Stimulated activated CD8-positive, alpha-beta memory T cell treated with anti-CD3 and anti-CD28 coated beads, Interleukin-15, amount 100 ng/mL, for 4 hours (primary cell): ENCODE measurements around the gene HHIPL1.

Source experiments
- DNase-seq, 2 donors: peaks; one replicate each; pipeline ENCODE4 v3.0.0-alpha.2; 2020; ENCODE audit warnings: low read depth in 2 of 2

The HHIPL1 gene

GRCh38 chr14:99689266-99690236 is 44.6 kb downstream of the HHIPL1 start:
- no peak for DNase-seq

- DNase-seq = no peak
Observed at GRCh38 chr14:99690636-99691035, 45.7 kb downstream of the HHIPL1 start.

GRCh38 chr14:99691111-99691885 is 46.4 kb downstream of the HHIPL1 start:
- DNase-seq = no peak

- no peak for DNase-seq
Observed at GRCh38 chr14:99693918-99694317, 49.0 kb downstream of the HHIPL1 start.

- no peak for DNase-seq
Observed at GRCh38 chr14:99696929-99697328, 52.0 kb downstream of the HHIPL1 start.

- DNase-seq = no peak
Observed at GRCh38 chr14:99698236-99698635, 53.3 kb downstream of the HHIPL1 start.

DNA sequence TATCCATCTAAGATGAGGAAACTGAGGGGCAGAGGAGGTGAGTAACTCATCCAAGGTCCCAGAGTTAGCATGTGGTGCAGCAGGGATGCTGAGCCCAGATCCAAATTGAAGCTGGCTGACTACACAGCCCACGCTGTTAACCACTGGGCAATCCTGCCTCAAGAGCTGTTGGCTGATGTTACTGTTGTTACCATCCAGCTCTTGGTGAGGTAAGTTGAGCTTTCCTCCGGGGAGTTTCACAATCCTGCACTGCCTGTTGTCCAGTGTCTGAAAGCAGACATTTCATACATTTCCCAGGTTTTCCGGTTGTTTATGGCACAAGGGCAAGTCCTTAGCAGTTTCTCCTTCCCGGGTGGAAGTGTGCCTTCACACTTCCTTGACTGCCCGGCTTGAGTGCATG is 53.7 kb downstream of the HHIPL1 start:
- no peak for DNase-seq

DNA sequence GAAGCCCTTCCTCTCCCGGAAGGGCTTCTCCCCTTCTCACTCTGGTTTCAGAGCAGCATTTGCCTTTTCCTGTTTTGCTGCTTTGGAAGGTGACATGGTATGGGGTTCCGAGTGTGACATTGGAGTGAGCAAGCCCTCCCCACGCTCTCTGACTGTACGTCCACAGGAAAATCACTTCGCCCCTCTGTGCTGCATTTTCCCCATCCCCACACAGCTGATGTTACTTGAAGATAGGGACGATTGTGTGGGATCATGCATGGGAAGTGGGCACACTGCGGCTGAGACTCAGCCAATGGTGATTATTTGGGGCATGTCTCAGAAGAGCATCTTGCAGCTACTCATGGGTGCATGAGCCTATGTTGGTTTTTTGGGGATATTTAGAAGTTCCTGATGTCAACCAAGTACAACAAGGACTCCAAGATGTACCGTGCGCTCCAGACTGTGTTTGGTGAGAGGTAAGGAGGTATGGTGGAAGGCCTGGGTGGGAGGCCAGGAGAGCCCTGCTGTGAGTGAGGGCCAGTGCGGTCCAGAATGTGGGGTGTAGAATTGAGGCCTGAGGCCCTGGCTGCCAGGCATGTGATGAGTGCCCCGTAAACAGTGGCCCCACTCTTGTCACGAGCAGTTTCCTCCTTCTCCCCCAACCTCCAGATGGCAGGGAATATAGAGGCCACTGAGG is 54.3 kb downstream of the HHIPL1 start:
- no peak for DNase-seq

DNA sequence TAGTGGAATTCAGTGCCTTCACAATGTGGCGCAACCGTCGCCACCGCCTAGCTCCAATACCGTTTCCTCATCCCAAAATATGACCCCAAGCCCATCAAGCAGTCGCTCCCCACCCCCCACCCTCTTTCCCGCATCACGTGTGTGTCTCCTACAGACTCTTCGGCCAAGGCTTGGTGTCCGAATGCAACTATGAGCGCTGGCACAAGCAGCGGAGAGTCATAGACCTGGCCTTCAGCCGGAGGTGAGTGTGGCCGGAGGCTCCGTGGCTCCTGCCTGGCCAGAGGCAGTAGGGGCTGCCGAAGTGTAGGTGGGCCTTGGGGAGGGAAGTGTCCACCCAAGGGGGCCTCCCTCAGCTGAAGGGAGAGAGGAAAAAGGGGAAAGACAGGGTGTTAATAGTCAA is 54.9 kb downstream of the HHIPL1 start:
- DNase-seq = no peak

DNA sequence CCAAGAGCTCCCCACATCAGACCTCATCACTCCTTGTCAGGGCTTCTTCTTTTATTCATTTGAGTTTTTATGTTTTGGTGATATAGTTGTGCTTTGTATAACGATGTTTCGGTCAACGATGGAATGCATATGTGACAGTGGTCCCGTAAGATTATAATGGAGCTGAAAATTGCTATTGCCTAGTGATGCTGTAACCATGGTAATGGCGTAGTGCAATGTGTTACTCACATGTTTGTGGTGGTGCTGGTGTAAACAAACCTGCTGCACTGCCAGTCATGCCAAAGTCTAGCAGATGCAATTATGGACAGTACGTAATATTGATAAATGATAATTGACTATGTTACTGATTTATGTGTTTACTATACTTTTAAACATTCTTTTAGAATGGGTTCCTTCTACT is 55.5 kb downstream of the HHIPL1 start:
- no peak for DNase-seq

DNA sequence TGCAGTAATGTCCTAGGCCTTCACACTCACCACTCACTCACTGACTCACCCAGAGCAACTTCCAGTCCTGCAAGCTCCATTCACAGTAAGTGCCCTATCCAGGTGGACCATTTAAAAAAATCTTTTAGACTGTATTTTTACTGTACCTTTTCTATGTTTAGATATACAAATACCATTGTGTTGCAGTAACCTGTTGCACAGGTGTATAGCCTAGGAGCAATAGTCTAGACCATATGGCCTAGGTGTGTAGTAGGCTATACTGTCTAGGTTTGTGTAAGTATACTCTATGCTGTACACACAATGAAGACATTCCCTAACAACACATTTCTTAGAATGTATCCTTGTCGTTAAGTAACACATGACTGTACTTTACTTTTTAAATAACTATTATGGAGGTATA is 56.3 kb downstream of the HHIPL1 start:
- no peak for DNase-seq

- no peak for DNase-seq
Observed at GRCh38 chr14:99702115-99702514, 57.2 kb downstream of the HHIPL1 start.

DNA sequence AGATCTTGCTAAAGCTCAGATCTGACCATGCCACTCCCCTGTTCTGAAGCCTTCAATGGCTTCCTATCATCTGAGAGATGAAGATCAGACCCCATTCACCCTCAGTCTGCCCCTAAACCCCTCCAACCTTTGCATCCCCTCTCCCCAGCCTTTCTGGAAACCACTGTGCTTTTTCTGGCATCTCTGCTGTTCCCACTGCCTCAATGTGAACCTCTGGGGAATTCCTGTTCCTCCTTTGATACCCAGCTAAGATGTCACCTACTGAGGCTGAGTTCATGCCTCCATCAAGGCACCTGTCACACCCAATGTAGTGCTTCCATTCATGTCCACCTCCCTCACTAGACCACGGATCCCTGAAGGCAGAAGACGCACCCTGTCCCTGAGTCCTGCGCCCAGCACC is 58.5 kb downstream of the HHIPL1 start:
- DNase-seq = no peak

DNA sequence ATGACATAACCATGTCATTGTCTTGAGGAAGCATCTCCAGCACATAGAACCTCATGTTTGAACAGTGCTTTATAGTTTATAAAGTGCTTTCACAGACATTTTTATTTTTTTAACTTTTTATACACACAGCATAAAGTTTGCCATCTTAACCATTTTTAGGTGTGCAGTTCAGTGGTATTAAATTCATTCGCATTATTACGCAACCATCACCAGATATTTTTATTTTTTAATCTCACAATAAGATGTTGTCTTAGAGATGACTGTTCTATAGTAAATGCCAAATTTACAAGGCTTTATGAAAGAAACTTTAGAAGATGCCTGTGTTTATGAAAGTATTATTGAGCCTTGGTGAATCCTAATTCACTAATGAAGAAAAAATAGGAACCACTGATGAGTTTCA is 59.1 kb downstream of the HHIPL1 start:
- no peak for DNase-seq

- DNase-seq = no peak
Observed at GRCh38 chr14:99706107-99706900, 61.4 kb downstream of the HHIPL1 start.

DNA sequence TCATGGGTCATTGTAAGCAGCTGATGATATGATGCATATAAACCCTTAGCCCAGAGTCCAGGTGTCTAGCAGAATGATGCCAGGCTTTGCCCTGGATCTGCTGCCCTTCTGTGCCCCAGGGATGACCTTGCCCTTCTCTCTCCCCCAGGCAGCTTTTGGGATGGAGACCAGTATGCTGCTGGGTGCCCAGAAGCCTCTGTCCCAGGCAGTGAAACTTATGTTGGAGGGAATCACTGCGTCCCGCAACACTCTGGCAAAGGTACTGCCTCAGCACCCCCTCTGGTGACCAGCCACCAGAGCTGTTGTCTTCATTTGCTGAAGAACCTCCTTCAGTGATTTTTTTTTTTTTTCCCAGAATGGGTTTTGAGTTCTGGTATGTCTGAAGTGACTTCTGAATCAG is 62.5 kb downstream of the HHIPL1 start:
- DNase-seq = no peak

DNA sequence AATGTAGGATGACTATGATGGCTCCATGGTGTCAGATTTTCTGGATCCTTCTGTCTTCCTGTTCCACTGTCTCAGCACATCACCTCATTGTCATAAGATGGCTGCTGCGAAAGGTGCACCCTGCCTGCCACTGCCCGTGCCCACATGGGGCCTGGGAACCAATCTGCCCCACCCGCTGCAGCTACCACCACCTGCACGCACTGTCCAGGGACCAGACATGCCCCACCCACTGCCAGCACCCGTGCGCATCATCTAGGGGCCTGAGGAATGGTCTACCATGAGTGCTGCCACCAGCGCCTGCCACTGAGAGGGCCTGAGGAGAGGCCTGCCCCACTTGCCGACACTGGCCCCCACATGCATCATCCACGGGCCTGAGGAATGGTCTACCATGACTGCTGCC is 63.0 kb downstream of the HHIPL1 start:
- no peak for DNase-seq

GRCh38 chr14:99708449-99708848 is 63.5 kb downstream of the HHIPL1 start:
- no peak for DNase-seq

GRCh38 chr14:99713972-99714371 is 69.0 kb downstream of the HHIPL1 start:
- no peak for DNase-seq

GRCh38 chr14:99715266-99716000 is 70.5 kb downstream of the HHIPL1 start:
- DNase-seq = no peak
